Measurements from ENCODE around the gene ATXN7L1.
"Not testable (repeated sequence)": the region's sequence is repeated elsewhere in the genome, so short reads cannot be mapped to it uniquely, and the experiment has no call there.

The ATXN7L1 gene

GRCh38 chr7:105854498-105854897, 21.9 kb downstream of the ATXN7L1 start:
- peak; percentile 85 for DNase-seq

- DNase-seq = peak; percentile 75
These were observed 22.4 kb downstream of the ATXN7L1 start for GRCh38 chr7:105853931-105854419.

- no peak for DNase-seq
These were observed 25.3 kb downstream of the ATXN7L1 start for GRCh38 chr7:105851064-105851463.

GRCh38 chr7:105849122-105849855, 27.1 kb downstream of the ATXN7L1 start:
- no peak for DNase-seq

- DNase-seq = no peak
These were observed 30.0 kb downstream of the ATXN7L1 start for GRCh38 chr7:105846404-105846803.

- not testable (repeated sequence) for DNase-seq
These were observed 31.7 kb downstream of the ATXN7L1 start for GRCh38 chr7:105844681-105845080.

GRCh38 chr7:105841866-105842265, 34.5 kb downstream of the ATXN7L1 start:
- DNase-seq = no peak

GRCh38 chr7:105840981-105841749, 35.2 kb downstream of the ATXN7L1 start:
- DNase-seq = no peak

- peak; percentile 44 for DNase-seq
These were observed 37.1 kb downstream of the ATXN7L1 start for GRCh38 chr7:105839266-105839665.

GRCh38 chr7:105838627-105839231, 37.7 kb downstream of the ATXN7L1 start:
- no peak for DNase-seq

- DNase-seq = peak; percentile 48
These were observed 38.4 kb downstream of the ATXN7L1 start for GRCh38 chr7:105837765-105838626.

GRCh38 chr7:105835441-105835840, 41.0 kb downstream of the ATXN7L1 start:
- DNase-seq = no peak

GRCh38 chr7:105831824-105832535, 44.4 kb downstream of the ATXN7L1 start:
- DNase-seq = no peak

- DNase-seq = no peak
These were observed 45.1 kb downstream of the ATXN7L1 start for GRCh38 chr7:105831302-105831620.

GRCh38 chr7:105830405-105831301, 45.7 kb downstream of the ATXN7L1 start:
- DNase-seq = no peak

- DNase-seq = no peak
These were observed 46.6 kb downstream of the ATXN7L1 start for GRCh38 chr7:105829681-105830322.

- no peak for DNase-seq
These were observed 48.3 kb downstream of the ATXN7L1 start for GRCh38 chr7:105828141-105828540.

- DNase-seq = no peak
These were observed 49.1 kb downstream of the ATXN7L1 start for GRCh38 chr7:105827151-105827875.

GRCh38 chr7:105826143-105826542, 50.3 kb downstream of the ATXN7L1 start:
- DNase-seq = no peak

- DNase-seq = no peak
These were observed 51.0 kb downstream of the ATXN7L1 start for GRCh38 chr7:105825371-105825770.
